AG08395 (cell line): ENCODE measurements around the gene FAM89B.
A peak's percentile ranks its signal among the peaks of the same experiment; 100 is the strongest.

ENCODE experiments used
- DNase-seq: peaks from one replicate; pipeline ENCODE4 v3.0.0; 2012; ENCODE audit warnings: mixed read lengths, low spot score

Gene FAM89B

DNA sequence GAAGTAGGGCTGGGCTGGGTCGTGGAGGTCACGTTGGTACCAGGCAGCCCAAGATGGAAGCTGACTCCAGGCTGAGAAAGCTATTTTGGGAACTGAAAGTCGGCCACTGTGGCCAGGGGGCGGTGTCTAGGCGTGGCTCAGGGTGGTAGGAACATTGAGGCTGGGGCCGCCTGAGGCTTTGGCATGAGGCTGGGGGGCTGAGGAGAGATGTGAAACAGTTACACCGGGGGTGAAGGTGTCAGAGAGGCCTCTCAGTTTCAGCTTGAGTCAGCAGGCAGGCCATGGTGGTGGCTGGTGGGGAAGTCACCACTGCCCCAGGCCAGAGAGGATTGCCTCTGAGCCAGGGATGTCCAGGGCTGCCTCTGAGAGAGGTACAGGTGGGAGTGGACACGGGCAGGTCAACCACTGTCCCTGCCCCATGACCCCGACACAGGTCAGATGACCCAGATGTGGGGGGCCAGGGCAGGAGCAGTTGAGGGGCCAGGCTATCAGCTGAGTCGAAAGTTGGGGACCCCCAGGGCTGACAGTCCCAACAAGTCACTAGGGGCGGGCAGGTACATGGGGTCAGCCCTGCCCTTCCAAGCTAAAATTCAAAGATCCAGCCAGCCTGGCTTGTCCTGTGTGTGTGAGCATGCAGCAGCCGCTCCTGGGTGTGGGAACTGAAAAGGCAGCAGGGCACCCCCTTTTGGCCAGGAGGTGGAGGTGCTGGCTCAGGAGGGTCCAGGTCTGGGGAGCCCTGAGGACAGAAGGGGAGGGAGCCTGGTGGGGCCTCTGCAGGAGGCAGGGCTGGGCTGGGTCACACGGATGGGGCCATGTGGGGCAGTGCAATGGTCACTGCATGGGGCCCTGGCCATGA lies 16.1 kb downstream of the FAM89B start:
- DNase-seq, result peak; percentile 38

GRCh38 chr11:65589444-65590239 lies 17.3 kb downstream of the FAM89B start:
- no peak for DNase-seq

GRCh38 chr11:65590240-65590738 lies 18.0 kb downstream of the FAM89B start:
- no peak for DNase-seq

- no peak for DNase-seq
Measured at GRCh38 chr11:65591939-65592857, 19.9 kb downstream of the FAM89B start.

GRCh38 chr11:65592858-65593517 lies 20.6 kb downstream of the FAM89B start:
- no peak for DNase-seq

- peak; percentile 71 for DNase-seq
Measured at GRCh38 chr11:65593518-65594414, 21.4 kb downstream of the FAM89B start.

DNA sequence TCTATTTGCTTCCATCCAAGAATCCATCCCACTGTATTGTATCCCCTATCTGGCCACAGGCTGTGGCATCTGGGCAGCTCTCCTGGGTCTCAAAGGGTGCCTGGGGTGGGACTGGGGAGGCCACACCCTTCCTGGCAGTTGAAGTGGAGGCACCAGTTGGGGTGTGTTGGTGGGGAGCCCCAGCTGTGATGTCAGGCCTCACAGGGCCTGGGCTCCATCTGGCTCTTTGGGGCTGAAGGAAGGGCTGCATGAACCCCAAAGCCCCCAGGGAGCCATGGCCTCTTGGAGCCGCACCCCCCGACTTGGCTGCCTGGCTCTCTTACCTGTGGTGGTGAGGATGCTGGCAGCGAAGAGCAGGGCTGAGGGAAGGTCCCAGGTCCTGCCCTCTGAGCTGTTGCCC lies 22.8 kb downstream of the FAM89B start:
- DNase-seq, result peak; percentile 21

- peak; percentile 27 for DNase-seq
Measured at GRCh38 chr11:65595543-65596281, 23.4 kb downstream of the FAM89B start, which contains the start of gene KCNK7. TSS of gene KCNK7 (minus strand) at chr11:65595800. CDS start at chr11:65595772, 28 bp downstream.

DNA sequence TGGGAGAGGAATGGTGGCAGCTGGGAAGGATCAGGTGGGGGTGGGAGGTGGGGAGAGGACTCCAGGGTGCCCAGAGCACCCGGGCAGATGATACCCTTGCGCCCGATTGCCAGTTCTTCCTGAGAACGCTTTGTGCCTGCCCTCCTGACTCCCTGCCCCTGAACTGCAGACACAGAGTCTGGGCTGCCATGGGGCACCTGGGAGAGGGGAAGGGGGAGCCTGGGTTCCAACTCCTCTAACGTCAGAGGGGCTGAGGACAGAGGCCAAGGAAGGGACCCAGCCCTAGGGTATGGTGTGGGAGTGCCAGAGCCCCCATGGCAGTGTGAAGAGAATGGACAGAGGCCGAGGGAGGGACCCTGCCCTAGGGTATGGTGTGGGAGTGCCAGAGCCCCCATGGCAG lies 24.2 kb downstream of the FAM89B start:
- no peak for DNase-seq

GRCh38 chr11:65598258-65598699 lies 25.9 kb downstream of the FAM89B start:
- DNase-seq, result no peak

GRCh38 chr11:65599216-65599954 lies 27.0 kb downstream of the FAM89B start:
- no peak for DNase-seq

DNA sequence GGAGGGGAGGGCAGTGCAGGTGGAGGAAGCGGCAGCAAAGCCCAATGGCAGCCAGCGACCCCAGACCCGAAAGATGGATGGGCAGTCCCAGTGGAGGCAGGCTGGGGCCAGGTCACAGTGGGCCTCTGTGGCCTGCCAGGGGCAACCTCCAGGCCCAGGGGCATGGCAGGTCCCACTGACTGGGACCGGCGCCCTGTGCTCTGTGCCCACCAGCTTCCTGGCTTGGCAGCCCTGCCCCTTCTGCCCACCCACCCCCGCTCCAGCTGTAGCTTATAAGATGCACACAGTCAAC lies 27.6 kb downstream of the FAM89B start:
- no peak for DNase-seq

- DNase-seq, result no peak
Measured at GRCh38 chr11:65604258-65604657, 31.9 kb downstream of the FAM89B start.

DNA sequence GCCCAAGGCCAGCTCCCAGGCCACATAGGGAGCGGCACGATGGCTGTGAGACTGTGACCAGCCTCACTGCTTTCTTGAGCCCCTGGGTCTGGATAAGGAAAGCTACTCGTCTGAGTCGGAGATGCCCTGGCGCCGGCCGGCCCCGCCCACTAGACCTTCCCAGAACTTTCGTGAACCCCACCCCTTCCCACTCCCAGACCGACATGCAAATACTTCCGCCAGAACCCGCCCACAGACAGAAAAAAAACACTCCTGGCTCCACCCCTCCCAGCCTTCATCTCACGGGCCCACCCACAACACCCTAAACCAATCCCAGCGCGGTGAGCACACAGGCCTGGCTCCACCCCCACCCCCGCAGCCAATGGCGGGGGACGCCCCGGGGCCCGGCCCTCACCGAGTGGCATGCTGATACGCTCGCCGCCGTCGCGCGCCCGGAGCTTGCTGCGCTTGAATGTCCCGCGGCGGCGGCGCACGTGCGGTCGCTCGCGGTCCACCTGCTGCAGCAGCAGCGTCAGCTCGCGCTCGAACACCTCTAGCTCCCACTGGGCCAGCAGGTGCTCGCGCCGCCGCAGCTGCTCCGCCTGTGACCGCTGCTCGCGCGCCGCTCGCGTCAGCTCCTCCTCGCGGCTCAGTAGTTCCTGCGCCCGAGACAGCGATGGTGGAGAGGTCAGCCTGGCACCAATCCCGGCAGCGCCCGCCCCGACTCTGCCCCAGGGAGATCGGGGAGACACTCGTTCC lies 34.7 kb downstream of the FAM89B start:
- DNase-seq, result peak; percentile 99

GRCh38 chr11:65607614-65608426 lies 35.5 kb downstream of the FAM89B start:
- DNase-seq, result no peak

DNA sequence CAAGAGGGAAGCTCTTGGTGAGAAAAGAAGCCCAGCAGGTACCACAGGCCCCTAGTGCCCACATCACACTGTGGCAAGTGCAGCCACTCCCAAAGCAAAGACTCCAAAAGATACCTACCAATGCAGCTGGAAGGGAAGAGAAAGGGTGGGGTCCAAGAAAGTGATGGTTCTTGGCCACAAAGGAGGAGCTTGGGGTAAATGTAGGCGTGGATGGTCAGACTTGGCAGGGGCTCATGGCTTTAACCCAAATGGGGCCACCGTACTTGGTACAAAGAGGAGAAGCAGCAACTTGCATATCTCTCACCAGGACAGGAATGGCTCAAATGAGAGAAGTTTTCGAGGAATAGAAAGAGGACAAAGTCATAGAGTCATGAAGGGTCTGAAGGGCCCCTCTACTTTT lies 36.9 kb downstream of the FAM89B start:
- no peak for DNase-seq

DNA sequence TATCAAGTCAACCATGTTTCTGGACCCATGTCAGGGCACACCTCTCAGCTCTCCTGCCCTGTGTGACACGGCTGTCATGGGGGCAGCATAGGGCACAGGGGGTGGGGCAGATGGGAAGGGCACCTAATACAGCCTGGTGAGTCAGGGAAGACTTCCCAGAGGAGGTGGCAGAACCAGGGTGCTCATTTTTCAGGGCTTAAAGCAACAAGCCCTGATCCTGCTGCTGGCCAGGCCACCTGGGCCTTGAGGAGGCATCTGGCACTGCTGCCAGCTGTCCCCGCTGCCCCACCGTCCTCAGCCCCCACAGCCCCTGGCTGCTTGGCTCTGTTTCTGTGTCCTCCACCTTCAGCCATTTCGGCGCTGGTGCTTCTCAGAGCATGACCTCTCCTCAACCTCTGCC lies 37.3 kb downstream of the FAM89B start:
- no peak for DNase-seq
